Measurements from ENCODE around the gene WDR19. TPM values are rescaled to one million over a fixed set of nuclear protein-coding genes. Genes with fewer than 3 reads are reported as not detected.
A peak's percentile ranks its signal among the peaks of the same experiment; 100 is the strongest.

Gene WDR19
- total and polyA plus RNA-seq, 2 of the 4 experiments (the other 2 are of a cell fraction), result 16.0 to 22.6 TPM

DNA sequence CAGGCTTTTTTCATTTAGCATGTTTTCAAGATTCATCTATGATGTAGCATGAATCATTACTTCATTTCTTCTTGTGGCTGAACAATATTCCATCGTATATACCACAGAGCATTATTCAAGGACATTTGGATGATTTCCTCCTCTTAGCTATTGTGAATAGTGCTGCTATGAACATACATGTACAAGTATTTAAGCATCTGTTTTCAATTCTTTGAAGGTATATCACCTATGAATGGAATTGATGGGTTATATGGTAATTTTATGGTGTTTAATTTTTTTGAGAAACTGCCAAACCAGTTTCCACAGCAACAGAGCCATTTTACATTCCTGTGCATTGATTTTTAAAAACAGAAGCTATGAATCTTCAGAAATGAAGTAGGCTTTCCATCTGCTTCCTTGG lies 36.1 kb upstream of the WDR19 start:
- H2AK9ac ChIP-seq (replicated peaks; ENCODE audit: low read depth, low read length, poor library complexity), result no peak overlapping the region
- H2AFZ ChIP-seq (replicated peaks; ENCODE audit: low read length, poor library complexity), result no peak overlapping the region
- no CpG with 5 or more reads among the region's 1 CpG for WGBS, 2 experiments (ENCODE audit: extremely low coverage in 2 of 2, insufficient read length in 1 of 2)
- H2AK5ac ChIP-seq (ENCODE audit: low read depth, low read length), result no peak overlapping the region
- H3K4me2 ChIP-seq (ENCODE audit: low read depth, low read length), result no peak overlapping the region
- H2BK15ac ChIP-seq (ENCODE audit: low read depth, low read length), result no peak overlapping the region
- H3K36me3 ChIP-seq (ENCODE audit: control insufficient read depth, insufficient read depth, low read length), result no peaks in the 10 kb centered on the region
- no peak overlapping the region for H3K18ac ChIP-seq (ENCODE audit: low read depth, low read length)
- peak; percentile 28 for DNase-seq
- in situ Hi-C loops (cut with MboI; ENCODE audit: low sequenced_read_pairs) (no loop called here), dilution Hi-C loops (cut with HindIII; ENCODE audit: low sequenced_read_pairs, unreplicated experiment) (no loop called here), intact Hi-C loops (cut with micrococcal nuclease) (no loop called here)
- H3K56ac ChIP-seq (ENCODE audit: extremely low read depth, insufficient read depth, low read length), result no peak overlapping the region
- ChIA-PET CTCF (no interaction called here), POLR2A (ENCODE audit: unreplicated experiment) (no interaction called here)
- H3K27ac ChIP-seq (ENCODE audit: insufficient read depth, low read length), result no peak overlapping the region
- no peaks in the 10 kb centered on the region for H3K9me3 ChIP-seq (ENCODE audit: control insufficient read depth, insufficient read depth, low read length)
- no peak overlapping the region for H2BK120ac ChIP-seq (ENCODE audit: low read depth, low read length)
- H4K5ac ChIP-seq (ENCODE audit: low read depth, low read length), result no peak overlapping the region
- H3K79me1 ChIP-seq (ENCODE audit: low read depth in 1 of 2, low read length in 2 of 2), result no peaks in the 10 kb centered on the region
- BruUV-seq (replicated peaks), result no TSS peak
- no peak overlapping the region for H3K23ac ChIP-seq (ENCODE audit: low read depth, low read length)
- no peaks in the 10 kb centered on the region for H3K4me1 ChIP-seq (ENCODE audit: control insufficient read depth, insufficient read depth, low read length)
- H4K8ac ChIP-seq (ENCODE audit: low read depth in 2 of 2, low read length in 2 of 2), result no peak overlapping the region
- no peaks in the 10 kb centered on the region for H4K20me1 ChIP-seq (ENCODE audit: insufficient read depth, low read length)
- no peak overlapping the region for H4K91ac ChIP-seq (ENCODE audit: insufficient read depth, low read depth, low read length)
- no peak overlapping the region for H2BK20ac ChIP-seq (ENCODE audit: low read depth, low read length)
- no peak for ATAC-seq (ENCODE audit: low read depth)
- peaks cover 2% of the 10 kb centered on the region; the same call in 1 of the 2 replicates for H3K9me1 ChIP-seq (ENCODE audit: insufficient read depth, low read length)
- no peak overlapping the region for H3K4me3 ChIP-seq (ENCODE audit: insufficient read depth, low read depth, low read length)
- no peak overlapping the region for H2BK5ac ChIP-seq (ENCODE audit: low read depth, low read length, poor library complexity, severe bottlenecking)
- no peak overlapping the region for H3K9ac ChIP-seq (ENCODE audit: low read depth, low read length)
- H3K27me3 ChIP-seq (ENCODE audit: control insufficient read depth, insufficient read depth, low read length), result no peaks in the 10 kb centered on the region
- no peak overlapping the region for H3K4ac ChIP-seq (ENCODE audit: low read depth, low read length)
- TF ChIP-seq MXI1 (IDR thresholded peaks at IDR 0.05; ENCODE audit: borderline replicate concordance, low read depth, low read length), result no peak
- no peak for TF ChIP-seq MAFK (IDR thresholded peaks at IDR 0.05; ENCODE audit: low read depth, low read length)
- no peak overlapping the region for H3K14ac ChIP-seq (replicated peaks; ENCODE audit: low read depth, low read length)

Measured in IMR-90 (cell line).